Measurements from ENCODE around the gene EDEM3.
"Not testable (repeated sequence)": the region's sequence is repeated elsewhere in the genome, so short reads cannot be mapped to it uniquely, and the experiment has no call there.

The EDEM3 gene

DNA sequence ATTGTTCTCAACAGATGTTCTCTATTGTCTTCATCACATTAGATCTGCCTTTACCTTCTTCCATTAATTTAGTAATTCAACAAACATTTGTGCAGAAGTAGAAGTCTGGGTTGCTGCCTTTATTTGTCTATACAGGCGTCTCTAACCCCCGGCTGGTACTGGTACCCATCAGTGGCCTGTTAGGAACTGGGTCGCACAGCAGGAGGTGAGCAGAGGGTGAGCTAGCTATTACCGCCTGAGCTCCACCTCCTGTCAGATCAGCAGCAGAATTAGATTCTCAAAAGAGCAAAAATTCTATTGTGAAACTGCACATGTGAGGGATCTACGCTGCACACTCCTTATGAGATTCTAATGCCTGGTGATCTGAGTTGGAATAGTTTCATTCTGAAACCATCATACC is 12.9 kb upstream of the EDEM3 start:
- no peaks in the 10 kb centered on the region for H3K36me3 Mint-ChIP-seq (ENCODE audit: low read depth)
- TF ChIP-seq CTCF (IDR thresholded peaks at IDR 0.05; ENCODE audit: unreplicated experiment in 3 of 3): no peak
- H3K4me1 Mint-ChIP-seq: no peaks in the 10 kb centered on the region
- no peak overlapping the region for H3K27ac Mint-ChIP-seq
- H3K4me3 Mint-ChIP-seq: no peak overlapping the region
- no peaks in the 10 kb centered on the region for H3K9me3 Mint-ChIP-seq
- H3K27me3 Mint-ChIP-seq (ENCODE audit: low read depth): no peaks in the 10 kb centered on the region

DNA sequence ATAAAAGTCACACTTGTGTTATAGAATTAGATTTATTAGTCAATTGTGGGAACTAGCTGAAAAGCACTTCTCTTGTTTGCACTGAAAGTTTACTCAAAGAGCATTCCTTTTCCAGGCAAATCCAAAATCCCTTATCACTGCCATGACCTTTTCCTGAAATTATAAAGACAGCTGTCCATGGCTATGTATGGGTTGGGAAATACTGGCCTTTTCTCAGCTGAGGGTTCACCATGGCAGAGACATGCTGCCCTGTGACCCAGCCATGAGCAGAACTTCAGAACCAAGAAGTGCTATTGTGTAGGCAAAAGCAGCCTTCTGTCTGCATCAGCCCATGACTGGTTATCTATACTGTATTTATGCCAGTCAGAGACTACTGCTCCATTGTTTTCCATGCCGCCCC is 9.8 kb upstream of the EDEM3 start:
- Mint-ChIP-seq H3K4me1 (no peaks in the 10 kb centered on the region), H3K9me3 (no peaks in the 10 kb centered on the region), H3K4me3 (no peak overlapping the region), H3K27me3 (ENCODE audit: low read depth) (no peaks in the 10 kb centered on the region), H3K36me3 (ENCODE audit: low read depth) (no peaks in the 10 kb centered on the region), H3K27ac (no peak overlapping the region)
- TF ChIP-seq CTCF (IDR thresholded peaks at IDR 0.05; ENCODE audit: unreplicated experiment in 3 of 3): no peak

DNA sequence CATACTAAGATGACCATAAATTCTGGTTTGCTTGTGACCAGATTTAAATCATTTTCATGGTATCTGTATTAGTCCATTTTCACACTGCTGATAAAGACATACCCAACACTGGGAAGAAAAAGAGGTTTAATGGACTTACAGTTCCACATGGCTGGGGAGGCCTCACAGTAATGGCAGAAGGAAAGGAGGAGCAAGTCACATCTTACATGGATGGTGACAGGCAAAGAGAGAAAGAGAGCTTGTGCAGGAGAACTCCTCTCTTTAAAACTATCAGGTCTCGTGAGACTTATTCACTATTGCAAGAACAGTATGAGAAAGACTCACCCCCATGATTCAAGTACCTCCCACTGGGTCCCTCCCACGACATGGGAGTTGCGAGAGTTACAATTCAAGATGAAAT is 8.9 kb upstream of the EDEM3 start:
- not testable (repeated sequence) for H3K27me3 Mint-ChIP-seq (ENCODE audit: low read depth); H3K4me3 Mint-ChIP-seq; H3K27ac Mint-ChIP-seq; H3K36me3 Mint-ChIP-seq (ENCODE audit: low read depth); H3K4me1 Mint-ChIP-seq; H3K9me3 Mint-ChIP-seq

GRCh38 chr1:184761969-184762485 is 7.4 kb upstream of the EDEM3 start:
- no peak overlapping the region for H3K4me3 Mint-ChIP-seq
- TF ChIP-seq CTCF (IDR thresholded peaks at IDR 0.05; ENCODE audit: unreplicated experiment in 3 of 3): no peak
- H3K9me3 Mint-ChIP-seq: no peaks in the 10 kb centered on the region
- H3K36me3 Mint-ChIP-seq (ENCODE audit: low read depth): no peaks in the 10 kb centered on the region
- H3K27ac Mint-ChIP-seq: no peak overlapping the region
- H3K27me3 Mint-ChIP-seq (ENCODE audit: low read depth): no peaks in the 10 kb centered on the region
- no peaks in the 10 kb centered on the region for H3K4me1 Mint-ChIP-seq

- H3K27ac Mint-ChIP-seq: no peak overlapping the region
- peaks cover 9% of the 10 kb centered on the region for H3K4me1 Mint-ChIP-seq
- H3K27me3 Mint-ChIP-seq (ENCODE audit: low read depth): peaks cover 6% of the 10 kb centered on the region
- TF ChIP-seq CTCF (IDR thresholded peaks at IDR 0.05; ENCODE audit: unreplicated experiment in 3 of 3): no peak
- no peaks in the 10 kb centered on the region for H3K9me3 Mint-ChIP-seq
- H3K36me3 Mint-ChIP-seq (ENCODE audit: low read depth): no peaks in the 10 kb centered on the region
- H3K4me3 Mint-ChIP-seq: no peak overlapping the region
Measured at GRCh38 chr1:184759651-184760050, 5.0 kb upstream of the EDEM3 start.

DNA sequence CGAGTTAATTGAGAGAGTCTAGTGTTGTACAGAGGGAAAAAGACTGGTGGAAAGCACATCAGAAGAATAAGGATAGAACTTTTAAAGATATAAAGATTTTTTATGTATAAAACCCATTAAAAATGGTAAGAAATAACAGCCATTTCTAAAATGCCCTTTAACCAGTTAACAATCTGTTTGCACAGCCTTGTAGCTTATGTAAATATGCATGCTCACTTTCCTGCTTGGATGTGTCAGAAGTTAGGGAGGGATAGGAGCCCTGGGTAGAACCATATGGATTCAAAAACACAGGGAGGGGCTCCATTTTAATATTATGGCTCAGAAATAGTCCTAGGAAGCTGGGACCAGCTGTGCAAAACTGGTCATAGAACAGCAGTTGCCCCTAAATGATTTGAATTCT is 4.5 kb upstream of the EDEM3 start:
- Mint-ChIP-seq H3K4me3 (no peak overlapping the region), H3K27me3 (ENCODE audit: low read depth) (peaks cover 6% of the 10 kb centered on the region), H3K4me1 (peaks cover 9% of the 10 kb centered on the region), H3K27ac (no peak overlapping the region), H3K9me3 (no peaks in the 10 kb centered on the region), H3K36me3 (ENCODE audit: low read depth) (no peaks in the 10 kb centered on the region)
- TF ChIP-seq CTCF (IDR thresholded peaks at IDR 0.05; ENCODE audit: unreplicated experiment in 3 of 3): no peak

Data from nephron (organoid).